ENCODE measurements around the gene CEP104. TPM values are rescaled to one million over a fixed set of nuclear protein-coding genes. Genes with fewer than 3 reads are reported as not detected.

CEP104 gene
- total RNA-seq, 1 experiment from 2014 or later: 74.1 TPM

DNA sequence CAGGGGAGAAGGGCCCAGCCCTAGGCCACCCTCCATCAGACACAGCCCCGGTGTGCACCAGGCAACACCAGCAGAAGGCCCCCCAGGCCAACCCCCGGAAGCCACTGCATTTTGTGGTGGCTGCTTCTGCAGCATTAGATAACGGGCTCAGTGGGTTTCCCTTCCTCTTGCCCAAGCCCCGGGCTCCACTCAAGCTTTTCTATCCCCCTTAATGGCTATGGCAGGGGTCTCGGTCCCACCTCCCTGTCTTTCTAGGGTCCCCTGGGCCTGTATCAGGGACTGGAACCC is 24.1 kb upstream of the CEP104 start:
- ChIA-PET POLR2A (no interaction called here), CTCF (no interaction called here)
- no peak for DNase-seq (ENCODE audit: unreplicated experiment)
- peaks cover 10% of the 10 kb centered on the region for H3K9me3 Mint-ChIP-seq (ENCODE audit: unreplicated experiment)
- BruUV-seq (replicated peaks): no TSS peak
- no peaks in the 10 kb centered on the region for H3K4me1 Mint-ChIP-seq (ENCODE audit: insufficient read depth, unreplicated experiment)
- peaks cover 26% of the 10 kb centered on the region for H3K36me3 Mint-ChIP-seq (ENCODE audit: insufficient read depth, unreplicated experiment)
- H3K27ac Mint-ChIP-seq (ENCODE audit: low read depth, unreplicated experiment): no peak overlapping the region
- no peak for TF ChIP-seq CTCF (IDR thresholded peaks at IDR 0.05; ENCODE audit: unreplicated experiment)
- intact Hi-C loops (cut with micrococcal nuclease): no loop called here
- H3K4me3 Mint-ChIP-seq (ENCODE audit: unreplicated experiment): no peak overlapping the region
- H3K27me3 Mint-ChIP-seq (ENCODE audit: insufficient read depth, unreplicated experiment): no peaks in the 10 kb centered on the region

- H3K9me3 Mint-ChIP-seq (ENCODE audit: unreplicated experiment): peaks cover 10% of the 10 kb centered on the region
- ChIA-PET CTCF (interaction anchor here (0.6 kb wide), 1 partner anchor 8 kb away, joined by 5 read pairs; no protein-coding TSS in a partner anchor), POLR2A (no interaction called here)
- H3K27ac Mint-ChIP-seq (ENCODE audit: low read depth, unreplicated experiment): no peak overlapping the region
- no peak for DNase-seq (ENCODE audit: unreplicated experiment)
- H3K4me3 Mint-ChIP-seq (ENCODE audit: unreplicated experiment): no peak overlapping the region
- no peaks in the 10 kb centered on the region for H3K27me3 Mint-ChIP-seq (ENCODE audit: insufficient read depth, unreplicated experiment)
- no peak for TF ChIP-seq CTCF (IDR thresholded peaks at IDR 0.05; ENCODE audit: unreplicated experiment)
- no peaks in the 10 kb centered on the region for H3K4me1 Mint-ChIP-seq (ENCODE audit: insufficient read depth, unreplicated experiment)
- intact Hi-C loops (cut with micrococcal nuclease): no loop called here
- H3K36me3 Mint-ChIP-seq (ENCODE audit: insufficient read depth, unreplicated experiment): peaks cover 28% of the 10 kb centered on the region
- BruUV-seq (replicated peaks): no TSS peak
Observed at GRCh38 chr1:3880429-3881192, 23.6 kb upstream of the CEP104 start.

DNA sequence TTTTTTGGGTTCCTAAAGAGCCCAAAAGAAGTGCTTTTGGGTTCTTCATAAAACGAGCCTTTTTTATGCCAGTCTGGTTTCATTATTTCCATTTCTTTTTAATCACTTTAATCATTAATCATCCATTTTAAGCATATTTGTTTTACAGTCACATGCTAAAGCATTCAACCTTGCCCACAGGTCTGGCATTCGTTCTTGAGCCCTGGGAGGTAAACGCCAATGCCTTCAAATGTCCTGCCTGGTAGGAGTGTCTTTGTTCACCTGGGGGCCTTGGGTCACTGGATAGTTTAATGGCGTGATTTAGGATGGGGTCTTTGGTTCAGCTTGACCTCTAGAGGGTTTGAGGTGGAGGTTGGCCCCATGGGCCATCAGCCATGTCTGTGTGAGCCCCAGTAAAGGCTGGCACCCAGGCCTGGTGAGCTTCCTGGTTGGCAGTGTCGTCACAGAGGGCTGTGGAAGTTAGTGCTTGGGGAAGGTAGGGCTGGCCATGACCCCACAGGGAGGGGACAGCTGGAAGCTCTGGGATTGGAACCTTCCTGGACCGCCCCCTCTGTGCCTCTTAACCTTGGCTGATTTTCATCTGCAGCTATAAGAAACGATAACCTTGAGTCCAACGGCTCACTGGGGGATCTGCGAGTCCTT is 22.9 kb upstream of the CEP104 start:
- intact Hi-C loops (cut with micrococcal nuclease): no loop called here
- BruUV-seq (replicated peaks): no TSS peak
- no peaks in the 10 kb centered on the region for H3K4me1 Mint-ChIP-seq (ENCODE audit: insufficient read depth, unreplicated experiment)
- peaks cover 10% of the 10 kb centered on the region for H3K9me3 Mint-ChIP-seq (ENCODE audit: unreplicated experiment)
- peaks cover 28% of the 10 kb centered on the region for H3K36me3 Mint-ChIP-seq (ENCODE audit: insufficient read depth, unreplicated experiment)
- POLR2A ChIA-PET: no interaction called here
- no peak overlapping the region for H3K27ac Mint-ChIP-seq (ENCODE audit: low read depth, unreplicated experiment)
- H3K27me3 Mint-ChIP-seq (ENCODE audit: insufficient read depth, unreplicated experiment): no peaks in the 10 kb centered on the region
- DNase-seq (ENCODE audit: unreplicated experiment): no peak
- H3K4me3 Mint-ChIP-seq (ENCODE audit: unreplicated experiment): no peak overlapping the region
- no peak for TF ChIP-seq CTCF (IDR thresholded peaks at IDR 0.05; ENCODE audit: unreplicated experiment)
- CTCF ChIA-PET: no interaction called here

GRCh38 chr1:3879099-3879498 is 22.1 kb upstream of the CEP104 start:
- peaks cover 10% of the 10 kb centered on the region for H3K9me3 Mint-ChIP-seq (ENCODE audit: unreplicated experiment)
- no peak for TF ChIP-seq CTCF (IDR thresholded peaks at IDR 0.05; ENCODE audit: unreplicated experiment)
- H3K4me1 Mint-ChIP-seq (ENCODE audit: insufficient read depth, unreplicated experiment): no peaks in the 10 kb centered on the region
- no peak overlapping the region for H3K27ac Mint-ChIP-seq (ENCODE audit: low read depth, unreplicated experiment)
- no peak for DNase-seq (ENCODE audit: unreplicated experiment)
- no peaks in the 10 kb centered on the region for H3K27me3 Mint-ChIP-seq (ENCODE audit: insufficient read depth, unreplicated experiment)
- no TSS peak for BruUV-seq (replicated peaks)
- peaks cover 22% of the 10 kb centered on the region for H3K36me3 Mint-ChIP-seq (ENCODE audit: insufficient read depth, unreplicated experiment)
- CTCF ChIA-PET: no interaction called here
- intact Hi-C loops (cut with micrococcal nuclease): no loop called here
- POLR2A ChIA-PET: no interaction called here
- H3K4me3 Mint-ChIP-seq (ENCODE audit: unreplicated experiment): no peak overlapping the region

Data from MCF 10A (cell line).